GM18502 (cell line): Measurements from ENCODE around the gene SLC8B1.

Experiments
- ATAC-seq: cut with Tn5 transposase; IDR thresholded peaks from one replicate; pipeline ENCODE4 v1.9.1; 2021; ENCODE audit warnings: mild to moderate bottlenecking; ENCODE audit not compliant: unreplicated experiment, poor library complexity

SLC8B1 gene

GRCh38 chr12:113252494-113252893 is 82.4 kb downstream of the SLC8B1 start:
- no peak for ATAC-seq

DNA sequence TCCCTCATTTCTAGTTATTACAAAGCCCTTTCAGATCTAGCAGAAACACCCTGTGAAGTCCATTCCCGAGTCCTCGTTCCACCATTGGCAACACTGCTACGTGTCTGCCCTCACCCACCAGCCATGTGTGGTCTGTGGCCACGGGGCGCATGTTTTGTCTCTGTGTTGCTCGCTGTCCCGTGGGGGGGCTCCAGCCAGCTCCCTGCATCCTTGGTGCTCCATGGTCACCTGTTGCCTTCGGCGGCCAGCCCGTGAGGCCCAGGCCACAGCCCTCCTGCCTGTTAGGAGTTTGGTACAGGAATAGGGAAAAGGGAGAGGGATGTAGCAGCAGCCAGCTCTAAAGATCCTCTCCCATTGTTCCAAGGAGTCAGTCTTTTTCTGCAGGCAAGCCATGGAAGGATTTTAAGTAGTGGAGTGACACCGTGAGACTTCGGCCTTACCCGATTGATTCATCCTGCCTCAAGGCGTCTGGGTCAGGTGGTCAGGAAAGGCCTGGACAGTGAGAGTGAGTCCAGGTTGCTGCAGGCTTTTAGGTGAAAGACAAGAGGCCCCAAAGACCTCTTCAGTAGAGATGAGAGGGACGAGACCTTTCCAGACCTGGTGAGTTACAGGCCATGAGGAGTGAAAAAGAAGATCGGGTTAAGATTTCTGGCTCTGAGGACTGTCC is 83.4 kb downstream of the SLC8B1 start:
- ATAC-seq: no peak

DNA sequence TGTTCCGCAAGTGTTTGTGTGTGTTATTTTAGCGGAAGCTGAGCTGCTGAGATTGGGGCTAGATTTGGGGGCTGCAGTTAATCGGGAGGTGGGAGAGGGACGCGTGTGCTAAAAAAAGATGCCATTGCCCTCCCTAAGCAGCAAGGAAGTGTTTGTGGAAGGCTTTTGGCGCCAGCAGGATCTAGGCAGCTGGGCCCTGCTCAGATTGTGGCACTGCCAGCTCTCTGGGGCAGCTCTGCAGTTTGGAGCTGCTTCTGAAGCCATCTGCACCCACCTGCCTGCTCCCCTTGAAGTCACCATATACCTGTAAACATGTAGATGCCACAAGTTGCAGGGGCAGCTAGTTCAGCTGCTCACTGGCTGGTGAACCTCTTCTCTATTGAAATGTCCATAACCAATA is 84.9 kb downstream of the SLC8B1 start:
- ATAC-seq: no peak

DNA sequence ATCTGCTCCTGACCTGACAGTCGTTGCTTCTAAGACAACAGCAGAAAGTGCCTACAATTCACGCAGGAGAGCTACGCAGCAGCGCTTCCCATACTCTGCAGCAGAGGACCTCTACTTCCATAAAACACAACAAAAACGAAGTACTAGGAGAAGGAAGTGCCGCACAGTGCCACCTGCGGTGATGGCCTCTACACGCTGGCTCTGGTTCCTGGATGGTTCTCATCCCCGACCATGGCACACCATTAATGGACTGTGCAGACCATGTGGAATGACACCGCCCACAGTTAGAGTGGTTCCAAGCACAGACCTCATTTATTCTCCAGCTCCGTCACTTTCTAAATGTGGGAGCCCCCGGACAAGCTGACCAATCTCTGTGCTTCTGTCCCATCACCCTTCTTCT is 85.4 kb downstream of the SLC8B1 start:
- no peak for ATAC-seq

GRCh38 chr12:113248842-113249435 is 86.0 kb downstream of the SLC8B1 start:
- ATAC-seq: no peak
